ENCODE results near the gene TMUB2. TPM values are rescaled to one million over a fixed set of nuclear protein-coding genes. Genes with fewer than 3 reads are reported as not detected.

Gene TMUB2
- total RNA-seq, 1 experiment from 2014 or later = 25.1 TPM

DNA sequence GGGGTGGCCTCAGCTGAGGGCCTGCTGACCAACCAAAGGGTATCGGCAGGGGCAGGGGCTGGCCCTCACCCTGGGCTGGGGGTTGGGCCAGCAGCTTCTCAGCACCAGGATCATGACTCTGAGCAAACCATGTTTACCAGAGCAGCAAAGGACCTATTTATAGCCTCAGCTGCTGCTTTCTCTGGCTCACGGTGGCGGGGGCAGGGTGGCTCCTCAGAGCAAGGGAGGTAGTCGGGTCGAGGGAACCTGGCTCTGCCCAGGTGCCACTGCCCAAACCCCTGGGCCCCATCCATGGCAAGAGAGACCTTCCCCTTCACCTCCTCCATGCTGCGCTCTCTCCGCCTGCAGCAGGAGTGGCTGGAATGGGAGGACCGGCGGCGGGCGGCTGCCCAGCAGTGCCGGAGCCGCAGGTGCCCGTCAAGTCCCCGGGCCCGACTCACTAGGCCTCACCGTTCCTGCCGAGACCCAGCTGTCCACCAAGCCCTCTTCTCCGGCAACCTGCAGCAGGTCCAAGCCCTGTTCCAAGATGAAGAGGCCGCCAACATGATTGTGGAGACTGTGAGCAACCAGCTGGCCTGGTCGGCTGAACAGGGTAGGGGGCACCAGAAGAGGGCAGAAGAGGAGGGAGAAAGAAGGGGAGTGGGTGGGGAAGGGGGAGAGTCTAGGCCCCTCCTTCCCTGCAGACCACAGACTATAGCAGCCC, 16.1 kb upstream of the TMUB2 start, which contains the start of gene ASB16:
Gene ASB16 (plus strand): TSS at position 206 of the 703 bp plus-strand sequence. CDS start 86 bp downstream, at position 292.
- POLR2A ChIA-PET = interaction anchor here (1.5 kb wide), 1 partner anchor 13 kb away, joined by 5 read pairs; no protein-coding TSS in a partner anchor
- ATAC-seq = no peak
- BruUV-seq (replicated peaks) = no TSS peak

More for the DNA sequence above, 16.1 kb upstream of the TMUB2 start, which contains the start of gene ASB16:
- Histone ChIP-seq H4K20me1 (ENCODE audit: insufficient read depth) (no peaks in the 10 kb centered on the region), H3K9ac (ENCODE audit: low read length) (no peak within 1 kb of the TSS), H3K4me1 (ENCODE audit: control insufficient read depth in 1 of 2, insufficient read depth in 2 of 2, low read length in 2 of 2) (peaks cover 0 to 13% of the 10 kb centered on the region in 2 experiments; a peak in 2 of 4 replicates), H3K4me3 (replicated peaks in 1 of 2; ENCODE audit: low read depth in 1 of 2, low read length in 2 of 2) (no peak within 1 kb of the TSS), H3K27me3 (ENCODE audit: insufficient read depth, low read length) (no peaks in the 10 kb centered on the region), H2AFZ (ENCODE audit: low read depth, low read length, poor library complexity, severe bottlenecking) (no peak within 1 kb of the TSS), H3K36me3 (ENCODE audit: control insufficient read depth in 1 of 2, insufficient read depth in 2 of 2, low read length in 2 of 2) (no peaks in the 10 kb centered on the region), H3K79me2 (ENCODE audit: insufficient read depth, low read length) (no peaks in the 10 kb centered on the region), H3K9me2 (ENCODE audit: insufficient read depth) (no peaks in the 10 kb centered on the region), H3K27ac (ENCODE audit: low read depth, low read length) (no peak within 1 kb of the TSS; the same call in 1 of the 2 replicates), H3K9me3 (ENCODE audit: control insufficient read depth in 1 of 2, insufficient read depth in 1 of 2, low read depth in 1 of 2, low read length in 2 of 2) (no peaks in the 10 kb centered on the region), H3K4me2 (ENCODE audit: low read length) (no peak within 1 kb of the TSS; the same call in 1 of the 2 replicates)
- TF ChIP-seq ZFX (IDR thresholded peaks at IDR 0.05) = no peak
- no peak for TF ChIP-seq SIN3A (IDR thresholded peaks at IDR 0.05; ENCODE audit: low read depth)
- no peak for TF ChIP-seq FOSL1 (IDR thresholded peaks at IDR 0.05; ENCODE audit: low read depth)
- TF ChIP-seq, protein P1, sequence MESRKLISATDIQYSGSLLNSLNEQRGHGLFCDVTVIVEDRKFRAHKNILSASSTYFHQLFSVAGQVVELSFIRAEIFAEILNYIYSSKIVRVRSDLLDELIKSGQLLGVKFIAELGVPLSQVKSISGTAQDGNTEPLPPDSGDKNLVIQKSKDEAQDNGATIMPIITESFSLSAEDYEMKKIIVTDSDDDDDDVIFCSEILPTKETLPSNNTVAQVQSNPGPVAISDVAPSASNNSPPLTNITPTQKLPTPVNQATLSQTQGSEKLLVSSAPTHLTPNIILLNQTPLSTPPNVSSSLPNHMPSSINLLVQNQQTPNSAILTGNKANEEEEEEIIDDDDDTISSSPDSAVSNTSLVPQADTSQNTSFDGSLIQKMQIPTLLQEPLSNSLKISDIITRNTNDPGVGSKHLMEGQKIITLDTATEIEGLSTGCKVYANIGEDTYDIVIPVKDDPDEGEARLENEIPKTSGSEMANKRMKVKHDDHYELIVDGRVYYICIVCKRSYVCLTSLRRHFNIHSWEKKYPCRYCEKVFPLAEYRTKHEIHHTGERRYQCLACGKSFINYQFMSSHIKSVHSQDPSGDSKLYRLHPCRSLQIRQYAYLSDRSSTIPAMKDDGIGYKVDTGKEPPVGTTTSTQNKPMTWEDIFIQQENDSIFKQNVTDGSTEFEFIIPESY (IDR thresholded peaks at IDR 0.05; ENCODE audit: extremely low read depth, insufficient replicate concordance, low read length) = no peak
- TF ChIP-seq ELF1 (IDR thresholded peaks at IDR 0.05; ENCODE audit: borderline replicate concordance, low read depth) = no peak
- TF ChIP-seq POLR2AphosphoS5 (IDR thresholded peaks at IDR 0.05; ENCODE audit: low read depth, low read length) = no peak
- no peak for TF ChIP-seq SRF (IDR thresholded peaks at IDR 0.05; ENCODE audit: low read depth)
- TF ChIP-seq SP1 (IDR thresholded peaks at IDR 0.05; ENCODE audit: low read depth) = no peak
- ChIA-PET CTCF (no interaction called here), RAD21 (ENCODE audit: low non-redundant PET in 1 of 2, low total read pairs in 2 of 2, uncharacterized antibody in 2 of 2, unreplicated experiment in 2 of 2) (interaction anchor here (0.6 to 0.7 kb wide), 2 partner anchors 16 to 49 kb away, joined by 3 read pairs; partner anchors contain the start of gene TMUB2 (in 1 of the 2))
- DNase-seq (ENCODE audit: low read depth, low spot score) = no peak
- intact Hi-C loops (cut with micrococcal nuclease) = no loop called here
